GM21515 (cell line): Measurements from ENCODE around the gene NFX1.

Experiments used
- ATAC-seq: cut with Tn5 transposase; IDR thresholded peaks from one replicate; pipeline ENCODE4 v1.9.1; 2021; ENCODE audit not compliant: unreplicated experiment

The NFX1 gene

GRCh38 chr9:33415501-33416038 is 125.3 kb downstream of the NFX1 start:
- ATAC-seq = peak; percentile 80

- ATAC-seq = no peak
Measured at GRCh38 chr9:33416996-33417395, 126.7 kb downstream of the NFX1 start.

GRCh38 chr9:33418090-33418489 is 127.8 kb downstream of the NFX1 start:
- ATAC-seq = no peak

GRCh38 chr9:33419708-33420303 is 129.5 kb downstream of the NFX1 start:
- no peak for ATAC-seq
